ENCODE measurements around the gene GGA3.

DNA sequence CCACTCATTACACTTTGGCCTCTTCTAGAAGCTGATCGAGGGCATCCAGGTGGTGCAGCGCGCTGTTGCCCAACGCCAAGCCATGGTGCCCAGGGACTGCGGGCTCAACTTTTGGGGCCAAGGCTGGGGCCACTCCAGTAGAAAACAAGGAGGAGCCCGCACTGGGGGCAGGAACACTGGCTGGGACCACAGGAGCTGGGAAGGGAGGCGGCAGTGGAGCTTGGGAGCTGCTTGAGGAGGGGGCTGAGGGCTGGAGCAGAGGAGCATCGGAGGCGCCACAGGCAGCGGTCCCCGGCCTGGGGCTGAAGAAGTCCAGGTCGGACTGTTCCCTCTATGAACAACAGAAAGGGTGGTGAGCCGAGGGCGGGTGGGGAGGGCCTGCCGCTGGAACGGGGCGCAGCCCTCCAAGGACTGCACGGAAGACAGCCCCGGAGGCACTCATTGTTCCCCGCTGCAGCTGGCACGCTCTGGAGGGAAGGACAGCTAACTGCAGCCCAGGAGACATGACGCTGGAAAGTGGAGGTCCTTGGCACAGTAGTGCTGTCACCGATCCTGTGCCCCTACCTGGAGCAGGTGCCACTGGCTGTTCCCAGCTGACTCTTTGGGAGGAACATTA, 21.5 kb downstream of the GGA3 start:
- TF ChIP-seq ELF4 (IDR thresholded peaks at IDR 0.05) (no peak), SUZ12 (IDR thresholded peaks at IDR 0.05) (no peak), FOXM1 (IDR thresholded peaks at IDR 0.05; ENCODE audit: borderline replicate concordance) (no peak), SP1 (IDR thresholded peaks at IDR 0.05) (no peak), HDGF (IDR thresholded peaks at IDR 0.05; ENCODE audit: borderline replicate concordance) (no peak), ZNF384 (IDR thresholded peaks at IDR 0.05) (no peak), NFRKB (IDR thresholded peaks at IDR 0.05) (no peak)
- TF ChIP-seq, protein P1, sequence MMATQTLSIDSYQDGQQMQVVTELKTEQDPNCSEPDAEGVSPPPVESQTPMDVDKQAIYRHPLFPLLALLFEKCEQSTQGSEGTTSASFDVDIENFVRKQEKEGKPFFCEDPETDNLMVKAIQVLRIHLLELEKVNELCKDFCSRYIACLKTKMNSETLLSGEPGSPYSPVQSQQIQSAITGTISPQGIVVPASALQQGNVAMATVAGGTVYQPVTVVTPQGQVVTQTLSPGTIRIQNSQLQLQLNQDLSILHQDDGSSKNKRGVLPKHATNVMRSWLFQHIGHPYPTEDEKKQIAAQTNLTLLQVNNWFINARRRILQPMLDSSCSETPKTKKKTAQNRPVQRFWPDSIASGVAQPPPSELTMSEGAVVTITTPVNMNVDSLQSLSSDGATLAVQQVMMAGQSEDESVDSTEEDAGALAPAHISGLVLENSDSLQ (IDR thresholded peaks at IDR 0.05) = no peak

Measured in HEK293T (cell line).